K562 (cell line): ENCODE data around the gene ABHD14A.

Experiments
- CEBPB ChIP-seq: fragments of 450-650 bp; IDR thresholded peaks from 2 replicates; pipeline ENCODE4 v1.6.1; 2016; ENCODE audit warnings: missing genetic modification characterization, missing compliant biosample characterization
- HCFC1 ChIP-seq: IDR thresholded peaks from 2 replicates; pipeline ENCODE4 v1.6.1; 2012; ENCODE audit warnings: low read depth, low read length, improper control_type of control experiment
- HDAC2 ChIP-seq: fragments of 450-650 bp; IDR thresholded peaks from 2 replicates; pipeline ENCODE4 v1.6.1; 2016; ENCODE audit warnings: mild to moderate bottlenecking
- SOX6 ChIP-seq: fragments of 450-650 bp; IDR thresholded peaks from 2 replicates; pipeline ENCODE4 v1.6.1; 2014; ENCODE audit warnings: mild to moderate bottlenecking
- TCF3 ChIP-seq: sonication (generic); formaldehyde crosslinking; IDR thresholded peaks from 2 replicates; pipeline ENCODE4 v1.4.0; 2020; ENCODE audit warnings: mild to moderate bottlenecking, missing genetic modification reagents
- TEAD4 ChIP-seq, 2 experiments: sonication (generic) in 1 of 2; formaldehyde crosslinking in 1 of 2; IDR thresholded peaks; 2 replicates each; pipeline versions ENCODE4 v1.6.1 to v1.8.0; 2012 to 2022; ENCODE audit warnings: borderline replicate concordance in 1 of 2, inconsistent platforms in 1 of 2, low read length in 1 of 2, mild to moderate bottlenecking in 1 of 2, missing genetic modification reagents in 1 of 2
- ZKSCAN3 ChIP-seq: fragments of 250-450 bp; sonication (Bioruptor Pico); IDR thresholded peaks from 2 replicates; pipeline ENCODE4 v1.4.0; 2020
- ZNF445 ChIP-seq: fragments of 250-450 bp; sonication (Bioruptor Pico); IDR thresholded peaks from 2 replicates; pipeline ENCODE4 v1.4.0; 2020; ENCODE audit warnings: low read depth, mild to moderate bottlenecking, moderate library complexity
- TF ChIP-seq, protein P1 (sequence below): fragments of 450-650 bp; IDR thresholded peaks from 2 replicates; pipeline ENCODE4 v1.6.1; 2017; ENCODE audit warnings: antibody characterized with exemption, mild to moderate bottlenecking

DNA sequence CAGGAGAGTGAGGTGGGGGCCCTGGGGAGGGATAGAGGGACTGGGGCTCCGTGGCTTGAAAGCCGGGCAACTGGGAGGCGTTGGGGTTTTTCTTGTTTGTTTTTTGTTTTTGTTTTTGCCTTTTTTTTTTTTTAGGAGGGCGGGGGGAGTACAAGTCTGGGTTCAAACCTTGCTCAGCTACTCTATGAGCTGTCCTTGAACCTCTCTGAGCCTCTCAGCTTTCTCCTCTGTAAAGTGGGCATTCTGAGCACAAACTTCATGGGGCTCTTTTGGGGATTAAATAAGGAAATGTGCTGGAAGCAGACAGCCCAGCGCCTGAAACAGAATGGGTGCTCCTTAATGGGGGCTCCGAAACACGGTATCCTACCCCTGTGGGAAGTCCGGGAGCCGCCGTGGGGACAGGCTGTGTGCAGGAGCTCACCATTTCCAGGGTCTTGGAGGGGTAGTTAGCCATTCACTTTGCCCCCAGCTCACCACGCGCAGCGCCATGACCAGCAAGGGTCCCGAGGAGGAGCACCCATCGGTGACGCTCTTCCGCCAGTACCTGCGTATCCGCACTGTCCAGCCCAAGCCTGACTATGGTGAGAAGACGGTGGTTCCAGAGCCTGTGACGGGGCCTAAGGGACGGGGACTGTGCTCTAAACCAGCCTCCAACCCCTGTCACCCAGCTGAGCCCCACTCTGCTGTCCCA lies 8.9 kb downstream of the ABHD14A start:
- TF ChIP-seq CEBPB (no peak), TCF3 (CRISPR knock-in tag) (no peak), ZNF445 (CRISPR knock-in tag) (no peak), TEAD4 (IDR thresholded peaks at IDR 0.05; ENCODE audit: low read length) (no peak), TEAD4 (CRISPR knock-in tag; IDR thresholded peaks at IDR 0.05; ENCODE audit: borderline replicate concordance) (no peak), HCFC1 (no peak), HDAC2 (no peak), SOX6 (no peak), ZKSCAN3 (no peak)
- TF ChIP-seq, protein P1, sequence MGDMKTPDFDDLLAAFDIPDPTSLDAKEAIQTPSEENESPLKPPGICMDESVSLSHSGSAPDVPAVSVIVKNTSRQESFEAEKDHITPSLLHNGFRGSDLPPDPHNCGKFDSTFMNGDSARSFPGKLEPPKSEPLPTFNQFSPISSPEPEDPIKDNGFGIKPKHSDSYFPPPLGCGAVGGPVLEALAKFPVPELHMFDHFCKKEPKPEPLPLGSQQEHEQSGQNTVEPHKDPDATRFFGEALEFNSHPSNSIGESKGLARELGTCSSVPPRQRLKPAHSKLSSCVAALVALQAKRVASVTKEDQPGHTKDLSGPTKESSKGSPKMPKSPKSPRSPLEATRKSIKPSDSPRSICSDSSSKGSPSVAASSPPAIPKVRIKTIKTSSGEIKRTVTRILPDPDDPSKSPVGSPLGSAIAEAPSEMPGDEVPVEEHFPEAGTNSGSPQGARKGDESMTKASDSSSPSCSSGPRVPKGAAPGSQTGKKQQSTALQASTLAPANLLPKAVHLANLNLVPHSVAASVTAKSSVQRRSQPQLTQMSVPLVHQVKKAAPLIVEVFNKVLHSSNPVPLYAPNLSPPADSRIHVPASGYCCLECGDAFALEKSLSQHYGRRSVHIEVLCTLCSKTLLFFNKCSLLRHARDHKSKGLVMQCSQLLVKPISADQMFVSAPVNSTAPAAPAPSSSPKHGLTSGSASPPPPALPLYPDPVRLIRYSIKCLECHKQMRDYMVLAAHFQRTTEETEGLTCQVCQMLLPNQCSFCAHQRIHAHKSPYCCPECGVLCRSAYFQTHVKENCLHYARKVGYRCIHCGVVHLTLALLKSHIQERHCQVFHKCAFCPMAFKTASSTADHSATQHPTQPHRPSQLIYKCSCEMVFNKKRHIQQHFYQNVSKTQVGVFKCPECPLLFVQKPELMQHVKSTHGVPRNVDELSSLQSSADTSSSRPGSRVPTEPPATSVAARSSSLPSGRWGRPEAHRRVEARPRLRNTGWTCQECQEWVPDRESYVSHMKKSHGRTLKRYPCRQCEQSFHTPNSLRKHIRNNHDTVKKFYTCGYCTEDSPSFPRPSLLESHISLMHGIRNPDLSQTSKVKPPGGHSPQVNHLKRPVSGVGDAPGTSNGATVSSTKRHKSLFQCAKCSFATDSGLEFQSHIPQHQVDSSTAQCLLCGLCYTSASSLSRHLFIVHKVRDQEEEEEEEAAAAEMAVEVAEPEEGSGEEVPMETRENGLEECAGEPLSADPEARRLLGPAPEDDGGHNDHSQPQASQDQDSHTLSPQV = no peak
